ENCODE measurements around the gene MVB12B.

DNA sequence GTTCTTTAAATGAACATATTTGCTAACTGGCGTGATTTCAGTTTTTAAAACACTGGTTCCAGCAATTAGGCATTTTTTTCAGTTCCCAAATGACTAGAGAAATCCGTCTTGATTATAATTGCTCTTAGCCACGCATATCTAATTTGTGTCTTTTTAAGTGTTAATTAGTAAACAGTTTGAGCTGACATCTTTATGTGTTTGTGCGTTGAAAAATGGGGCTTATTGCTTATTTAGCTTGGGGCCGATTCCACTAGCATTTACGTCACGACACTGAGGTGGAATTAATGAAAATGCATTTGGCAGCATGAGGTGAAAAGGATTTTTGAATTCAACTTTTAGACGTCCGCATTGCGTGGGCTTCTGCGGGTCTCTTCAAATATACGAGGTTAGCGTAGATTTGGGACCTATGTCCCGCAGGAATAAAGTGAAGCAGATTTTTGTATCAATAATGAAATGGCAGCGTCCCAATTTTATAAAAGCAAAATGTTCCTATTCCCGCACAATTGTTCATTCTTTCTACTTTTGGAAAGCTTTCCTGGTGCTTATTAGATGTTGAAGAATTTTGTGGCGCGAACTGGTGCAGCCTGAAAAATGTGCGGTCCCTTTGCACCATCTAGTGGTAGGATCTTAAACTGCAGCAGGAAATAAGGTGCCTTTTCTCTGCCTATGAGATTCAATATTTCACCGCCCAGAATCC lies 164.4 kb downstream of the MVB12B start:
- TF ChIP-seq POLR2A (IDR thresholded peaks at IDR 0.05), result no peak
- TF ChIP-seq, protein P1, sequence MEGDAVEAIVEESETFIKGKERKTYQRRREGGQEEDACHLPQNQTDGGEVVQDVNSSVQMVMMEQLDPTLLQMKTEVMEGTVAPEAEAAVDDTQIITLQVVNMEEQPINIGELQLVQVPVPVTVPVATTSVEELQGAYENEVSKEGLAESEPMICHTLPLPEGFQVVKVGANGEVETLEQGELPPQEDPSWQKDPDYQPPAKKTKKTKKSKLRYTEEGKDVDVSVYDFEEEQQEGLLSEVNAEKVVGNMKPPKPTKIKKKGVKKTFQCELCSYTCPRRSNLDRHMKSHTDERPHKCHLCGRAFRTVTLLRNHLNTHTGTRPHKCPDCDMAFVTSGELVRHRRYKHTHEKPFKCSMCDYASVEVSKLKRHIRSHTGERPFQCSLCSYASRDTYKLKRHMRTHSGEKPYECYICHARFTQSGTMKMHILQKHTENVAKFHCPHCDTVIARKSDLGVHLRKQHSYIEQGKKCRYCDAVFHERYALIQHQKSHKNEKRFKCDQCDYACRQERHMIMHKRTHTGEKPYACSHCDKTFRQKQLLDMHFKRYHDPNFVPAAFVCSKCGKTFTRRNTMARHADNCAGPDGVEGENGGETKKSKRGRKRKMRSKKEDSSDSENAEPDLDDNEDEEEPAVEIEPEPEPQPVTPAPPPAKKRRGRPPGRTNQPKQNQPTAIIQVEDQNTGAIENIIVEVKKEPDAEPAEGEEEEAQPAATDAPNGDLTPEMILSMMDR (IDR thresholded peaks at IDR 0.05), result peak; percentile 85 to 99 (median 96)

All from Peyer's patch (tissue), 4 donors.